ENCODE measurements around the gene BCKDHB.
"Not testable (repeated sequence)": the region's sequence is repeated elsewhere in the genome, so short reads cannot be mapped to it uniquely, and the experiment has no call there.

BCKDHB gene

DNA sequence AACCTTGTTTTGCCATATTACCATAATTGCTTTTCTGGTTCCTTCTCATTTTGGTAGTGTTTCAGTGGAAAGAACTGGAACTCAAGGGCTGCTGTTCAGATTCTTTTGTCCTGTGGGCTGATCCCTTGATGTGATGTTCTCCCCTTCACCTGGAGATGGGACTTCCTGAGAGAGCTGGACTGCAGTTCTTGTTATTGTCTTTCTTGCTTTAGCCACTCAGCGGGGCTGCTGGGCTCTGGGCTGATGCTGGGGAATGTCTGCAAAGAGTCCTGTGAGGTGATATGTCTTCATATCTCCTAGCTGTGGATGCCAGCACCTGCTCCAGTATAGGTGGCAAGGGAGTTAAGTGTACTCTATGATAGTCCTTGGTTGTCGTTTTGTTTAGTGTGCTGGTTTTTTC is 79.0 kb downstream of the BCKDHB start:
- Histone ChIP-seq H3K27ac (ENCODE audit: low read depth, low read length) (no peak overlapping the region), H3K36me3 (ENCODE audit: control insufficient read depth, insufficient read depth, low read length) (no peaks in the 10 kb centered on the region), H3K4me3 (ENCODE audit: low read length) (no peak overlapping the region), H3K27me3 (ENCODE audit: control insufficient read depth, insufficient read depth, low read length) (no peaks in the 10 kb centered on the region), H3K4me1 (ENCODE audit: control insufficient read depth, insufficient read depth, low read length) (no peaks in the 10 kb centered on the region), H3K9ac (ENCODE audit: low read length) (no peak overlapping the region)

DNA sequence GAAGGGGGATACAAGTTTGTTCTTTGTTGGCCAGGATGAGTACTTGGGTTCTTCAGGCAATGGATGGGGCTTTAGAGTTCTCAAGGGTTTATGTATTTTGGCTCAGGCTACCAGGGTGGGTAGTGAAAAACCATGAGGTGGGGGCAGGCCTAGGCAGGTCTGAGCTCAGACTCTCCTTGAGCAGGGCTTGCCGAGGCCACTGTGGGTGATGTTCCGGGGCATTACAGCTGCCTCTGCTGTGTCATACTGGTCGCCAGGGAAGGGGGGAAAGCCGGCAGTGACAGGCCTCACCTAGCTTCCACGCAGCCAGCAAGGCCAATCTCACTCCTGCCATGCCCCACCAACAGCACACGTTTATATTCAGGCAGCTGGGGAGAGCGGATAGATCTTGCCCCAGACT is 79.6 kb downstream of the BCKDHB start:
- no peaks in the 10 kb centered on the region for H3K27me3 ChIP-seq (ENCODE audit: control insufficient read depth, insufficient read depth, low read length)
- no peak overlapping the region for H3K9ac ChIP-seq (ENCODE audit: low read length)
- H3K27ac ChIP-seq (ENCODE audit: low read depth, low read length): no peak overlapping the region
- no peaks in the 10 kb centered on the region for H3K36me3 ChIP-seq (ENCODE audit: control insufficient read depth, insufficient read depth, low read length)
- H3K4me1 ChIP-seq (ENCODE audit: control insufficient read depth, insufficient read depth, low read length): no peaks in the 10 kb centered on the region
- no peak overlapping the region for H3K4me3 ChIP-seq (ENCODE audit: low read length)

DNA sequence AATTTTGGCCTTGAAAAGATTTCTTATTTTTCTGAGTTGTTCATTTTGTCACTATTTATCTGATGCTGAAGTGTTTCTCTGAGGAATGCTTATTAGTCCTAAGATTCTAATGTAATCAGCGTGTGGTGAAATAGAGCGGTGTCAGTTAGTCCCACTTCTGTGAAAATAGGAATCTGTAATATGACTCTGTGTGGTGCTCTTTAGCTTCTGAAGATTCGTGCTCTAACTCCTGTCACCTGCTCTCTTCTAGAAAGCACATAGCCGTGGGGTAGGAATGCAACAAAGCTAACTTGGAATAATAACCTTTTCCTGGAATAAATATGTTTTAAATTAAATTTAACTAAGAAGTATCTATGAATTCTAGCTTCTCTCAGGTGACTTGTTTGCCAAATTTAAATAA is 90.4 kb downstream of the BCKDHB start:
- H3K27ac ChIP-seq (ENCODE audit: low read depth, low read length): no peak overlapping the region
- H3K36me3 ChIP-seq (ENCODE audit: control insufficient read depth, insufficient read depth, low read length): no peaks in the 10 kb centered on the region
- H3K27me3 ChIP-seq (ENCODE audit: control insufficient read depth, insufficient read depth, low read length): no peaks in the 10 kb centered on the region
- H3K4me1 ChIP-seq (ENCODE audit: control insufficient read depth, insufficient read depth, low read length): peaks cover 6% of the 10 kb centered on the region
- H3K9ac ChIP-seq (ENCODE audit: low read length): no peak overlapping the region
- H3K4me3 ChIP-seq (ENCODE audit: low read length): no peak overlapping the region

DNA sequence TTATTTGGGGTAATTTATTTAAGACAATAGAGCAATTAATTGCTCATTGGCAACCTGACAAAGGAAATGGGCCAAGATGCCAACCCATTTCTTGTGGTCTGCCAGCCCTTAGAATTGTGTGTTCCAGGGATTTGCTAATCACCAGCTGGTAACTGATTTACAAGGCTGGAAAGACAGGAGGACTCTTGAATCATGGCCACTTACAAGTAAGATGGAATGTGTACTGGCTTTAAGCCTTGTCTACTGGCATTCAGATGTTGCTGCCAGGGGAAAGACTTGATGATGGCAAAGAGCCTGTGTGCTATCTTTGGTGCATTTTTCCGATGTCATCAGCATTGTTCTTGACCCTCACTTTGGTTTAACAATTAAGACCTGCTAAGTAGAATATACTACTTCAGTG is 91.0 kb downstream of the BCKDHB start:
- Histone ChIP-seq H3K4me1 (ENCODE audit: control insufficient read depth, insufficient read depth, low read length) (peaks cover 6% of the 10 kb centered on the region), H3K4me3 (ENCODE audit: low read length) (no peak overlapping the region), H3K27me3 (ENCODE audit: control insufficient read depth, insufficient read depth, low read length) (no peaks in the 10 kb centered on the region), H3K9ac (ENCODE audit: low read length) (no peak overlapping the region), H3K27ac (ENCODE audit: low read depth, low read length) (no peak overlapping the region), H3K36me3 (ENCODE audit: control insufficient read depth, insufficient read depth, low read length) (no peaks in the 10 kb centered on the region)

DNA sequence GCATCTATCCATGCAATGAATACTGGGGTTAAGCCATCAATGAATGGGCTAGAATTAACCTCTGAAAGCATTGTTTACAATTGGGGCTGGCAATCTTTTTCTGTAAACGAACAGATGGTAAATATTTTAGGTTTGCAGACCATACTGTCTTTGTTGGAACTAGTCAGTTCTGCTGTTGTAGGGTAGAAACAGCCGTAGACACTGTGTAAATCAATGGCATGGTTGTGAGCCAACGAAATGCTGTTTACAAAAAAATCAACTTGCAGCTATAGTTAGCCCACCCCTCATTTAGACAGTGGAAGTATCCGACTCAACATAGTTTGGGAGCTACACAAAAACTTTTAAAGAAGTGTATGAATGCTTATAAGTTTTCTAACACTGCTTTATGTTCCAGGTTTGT is 91.5 kb downstream of the BCKDHB start:
- H3K36me3 ChIP-seq (ENCODE audit: control insufficient read depth, insufficient read depth, low read length): no peaks in the 10 kb centered on the region
- no peak overlapping the region for H3K4me3 ChIP-seq (ENCODE audit: low read length)
- H3K27ac ChIP-seq (ENCODE audit: low read depth, low read length): no peak overlapping the region
- no peak overlapping the region for H3K9ac ChIP-seq (ENCODE audit: low read length)
- H3K4me1 ChIP-seq (ENCODE audit: control insufficient read depth, insufficient read depth, low read length): peaks cover 6% of the 10 kb centered on the region
- H3K27me3 ChIP-seq (ENCODE audit: control insufficient read depth, insufficient read depth, low read length): no peaks in the 10 kb centered on the region

DNA sequence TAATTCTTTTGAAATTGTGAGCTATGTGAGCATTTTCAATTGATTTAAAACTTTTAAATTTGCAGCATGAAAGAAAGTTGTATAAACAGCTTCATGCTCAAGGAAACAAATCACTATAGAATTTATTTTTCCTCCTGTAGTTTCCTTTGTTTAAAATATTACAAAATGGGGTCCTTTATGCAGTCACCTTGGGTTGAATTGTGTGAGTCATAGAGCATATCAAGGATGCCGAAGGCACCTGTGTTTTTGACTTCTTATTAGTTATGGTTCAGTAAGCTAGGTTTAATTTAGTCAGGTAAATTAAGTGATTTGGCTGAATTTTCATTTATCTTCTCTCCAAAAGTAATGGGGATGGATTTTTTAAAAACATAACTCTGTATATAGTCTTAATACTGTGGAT is 96.8 kb downstream of the BCKDHB start:
- no peaks in the 10 kb centered on the region for H3K36me3 ChIP-seq (ENCODE audit: control insufficient read depth, insufficient read depth, low read length)
- no peaks in the 10 kb centered on the region for H3K27me3 ChIP-seq (ENCODE audit: control insufficient read depth, insufficient read depth, low read length)
- no peak overlapping the region for H3K9ac ChIP-seq (ENCODE audit: low read length)
- H3K27ac ChIP-seq (ENCODE audit: low read depth, low read length): no peak overlapping the region
- no peaks in the 10 kb centered on the region for H3K4me1 ChIP-seq (ENCODE audit: control insufficient read depth, insufficient read depth, low read length)
- H3K4me3 ChIP-seq (ENCODE audit: low read length): no peak overlapping the region

DNA sequence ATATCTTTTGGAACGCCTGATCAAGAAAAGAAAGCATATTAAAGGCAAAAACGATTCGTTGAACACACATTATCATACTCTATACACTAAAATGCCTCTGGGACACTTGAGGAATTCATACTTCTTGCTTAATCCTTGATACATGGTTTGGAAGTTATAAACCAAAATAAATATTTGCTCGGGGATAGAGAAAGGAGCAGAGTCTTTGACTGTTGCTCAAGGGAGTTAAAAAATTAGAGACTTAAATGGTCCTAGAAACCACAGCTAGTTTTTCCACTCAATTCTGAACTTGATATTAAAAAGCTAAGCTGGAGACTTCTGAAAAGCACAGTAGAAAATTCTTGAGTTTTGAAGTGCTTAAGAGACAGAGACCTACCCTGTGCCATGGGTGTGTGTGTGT is 98.9 kb downstream of the BCKDHB start:
- Histone ChIP-seq H3K4me3 (ENCODE audit: low read length) (no peak overlapping the region), H3K27ac (ENCODE audit: low read depth, low read length) (no peak overlapping the region)

DNA sequence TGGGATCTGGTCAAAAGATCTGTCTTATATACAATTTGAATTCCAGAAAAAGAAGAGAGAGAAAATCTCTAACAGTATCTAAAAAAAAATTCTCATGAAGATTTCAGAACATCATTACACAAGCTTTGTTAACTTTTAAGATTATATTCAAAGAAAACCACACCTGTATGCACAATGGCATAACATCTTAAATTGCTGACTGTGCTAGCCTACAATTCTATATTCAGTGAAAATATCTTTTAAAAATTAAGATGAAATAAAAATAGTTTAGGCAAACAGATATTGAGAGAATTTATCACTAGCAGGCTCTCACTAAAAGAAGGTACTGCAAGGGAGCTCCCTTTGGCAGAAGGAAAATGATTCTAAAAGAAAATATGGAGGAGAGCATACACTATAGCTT is 100.3 kb downstream of the BCKDHB start:
- Histone ChIP-seq H3K4me3 (ENCODE audit: low read length) (no peak overlapping the region), H3K36me3 (ENCODE audit: control insufficient read depth, insufficient read depth, low read length) (no peaks in the 10 kb centered on the region), H3K27ac (ENCODE audit: low read depth, low read length) (no peak overlapping the region), H3K9ac (ENCODE audit: low read length) (no peak overlapping the region), H3K4me1 (ENCODE audit: control insufficient read depth, insufficient read depth, low read length) (peaks cover 5% of the 10 kb centered on the region), H3K27me3 (ENCODE audit: control insufficient read depth, insufficient read depth, low read length) (no peaks in the 10 kb centered on the region)

More for the DNA sequence above, 98.9 kb downstream of the BCKDHB start:
- Histone ChIP-seq H3K27me3 (ENCODE audit: control insufficient read depth, insufficient read depth, low read length) (no peaks in the 10 kb centered on the region), H3K36me3 (ENCODE audit: control insufficient read depth, insufficient read depth, low read length) (no peaks in the 10 kb centered on the region), H3K9ac (ENCODE audit: low read length) (no peak overlapping the region), H3K4me1 (ENCODE audit: control insufficient read depth, insufficient read depth, low read length) (no peaks in the 10 kb centered on the region)

DNA sequence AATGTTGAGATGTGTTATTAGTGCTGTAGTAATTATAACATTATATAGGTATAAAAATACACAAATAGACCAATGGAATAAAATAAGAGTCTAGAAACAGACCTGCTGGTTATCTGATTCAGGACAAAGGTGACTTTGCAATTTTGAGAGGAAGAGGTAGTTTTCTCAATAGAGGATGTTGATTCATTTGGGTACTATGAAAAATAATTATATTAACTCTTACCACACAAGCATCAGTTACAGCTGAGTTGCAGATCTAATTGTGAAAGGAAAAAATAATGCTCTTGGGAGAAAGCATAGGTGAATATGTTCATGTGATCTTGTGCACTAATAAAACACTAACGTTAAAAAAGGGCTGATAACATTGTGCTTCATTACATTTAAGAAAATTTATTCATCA is 103.0 kb downstream of the BCKDHB start:
- H3K9ac ChIP-seq (ENCODE audit: low read length): no peak overlapping the region

DNA sequence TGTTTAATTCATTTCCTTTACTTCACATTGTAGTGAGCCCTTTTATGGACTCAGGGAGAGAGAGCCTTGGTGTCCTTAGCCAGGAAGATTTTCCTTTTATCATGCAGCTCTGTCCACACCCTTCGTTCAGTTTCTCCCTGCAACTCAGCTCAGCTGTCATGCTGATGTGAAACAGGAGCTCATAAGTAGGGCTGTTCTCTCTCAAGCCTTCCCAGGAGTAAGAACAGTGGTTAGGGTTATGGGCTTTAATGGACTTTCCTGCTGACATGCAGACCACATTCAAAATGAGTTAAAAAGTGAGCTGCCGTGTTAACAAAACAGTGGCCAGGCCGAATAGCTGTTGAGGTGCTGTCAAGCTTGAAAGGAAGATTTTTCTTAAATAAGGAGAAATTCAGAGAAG is 104.1 kb downstream of the BCKDHB start:
- no peaks in the 10 kb centered on the region for H3K27me3 ChIP-seq (ENCODE audit: control insufficient read depth, insufficient read depth, low read length)
- H3K36me3 ChIP-seq (ENCODE audit: control insufficient read depth, insufficient read depth, low read length): no peaks in the 10 kb centered on the region
- no peak overlapping the region for H3K4me3 ChIP-seq (ENCODE audit: low read length)
- H3K4me1 ChIP-seq (ENCODE audit: control insufficient read depth, insufficient read depth, low read length): peaks cover 7% of the 10 kb centered on the region
- peak overlapping the region; percentile 22 for H3K27ac ChIP-seq (ENCODE audit: low read depth, low read length)
- H3K9ac ChIP-seq (ENCODE audit: low read length): no peak overlapping the region

More for the DNA sequence above, 103.0 kb downstream of the BCKDHB start:
- Histone ChIP-seq H3K4me1 (ENCODE audit: control insufficient read depth, insufficient read depth, low read length) (peaks cover 5% of the 10 kb centered on the region), H3K27me3 (ENCODE audit: control insufficient read depth, insufficient read depth, low read length) (no peaks in the 10 kb centered on the region), H3K27ac (ENCODE audit: low read depth, low read length) (no peak overlapping the region), H3K36me3 (ENCODE audit: control insufficient read depth, insufficient read depth, low read length) (no peaks in the 10 kb centered on the region), H3K4me3 (ENCODE audit: low read length) (no peak overlapping the region)

DNA sequence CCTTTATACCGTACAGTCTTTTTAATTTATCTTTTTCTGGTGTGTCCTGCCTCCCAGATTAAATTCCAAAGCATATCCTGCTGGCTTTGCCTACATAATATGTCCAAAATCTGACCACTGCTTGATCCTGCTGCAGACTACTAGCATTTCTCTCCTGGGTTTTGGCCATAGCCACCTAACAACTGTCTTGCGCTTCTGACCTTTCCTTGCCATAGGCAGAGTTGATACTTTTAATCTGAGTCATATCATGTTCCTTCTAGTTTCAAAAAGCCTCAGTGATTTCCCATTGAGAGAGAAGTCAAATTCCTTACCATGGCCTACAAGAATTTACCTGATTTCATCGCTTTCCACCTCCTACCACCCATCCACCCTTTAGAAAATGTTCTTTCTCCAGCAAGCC is 104.8 kb downstream of the BCKDHB start:
- no peak overlapping the region for H3K4me3 ChIP-seq (ENCODE audit: low read length)
- H3K27ac ChIP-seq (ENCODE audit: low read depth, low read length): no peak overlapping the region
- H3K27me3 ChIP-seq (ENCODE audit: control insufficient read depth, insufficient read depth, low read length): no peaks in the 10 kb centered on the region
- H3K4me1 ChIP-seq (ENCODE audit: control insufficient read depth, insufficient read depth, low read length): peaks cover 7% of the 10 kb centered on the region
- H3K9ac ChIP-seq (ENCODE audit: low read length): no peak overlapping the region
- no peaks in the 10 kb centered on the region for H3K36me3 ChIP-seq (ENCODE audit: control insufficient read depth, insufficient read depth, low read length)

DNA sequence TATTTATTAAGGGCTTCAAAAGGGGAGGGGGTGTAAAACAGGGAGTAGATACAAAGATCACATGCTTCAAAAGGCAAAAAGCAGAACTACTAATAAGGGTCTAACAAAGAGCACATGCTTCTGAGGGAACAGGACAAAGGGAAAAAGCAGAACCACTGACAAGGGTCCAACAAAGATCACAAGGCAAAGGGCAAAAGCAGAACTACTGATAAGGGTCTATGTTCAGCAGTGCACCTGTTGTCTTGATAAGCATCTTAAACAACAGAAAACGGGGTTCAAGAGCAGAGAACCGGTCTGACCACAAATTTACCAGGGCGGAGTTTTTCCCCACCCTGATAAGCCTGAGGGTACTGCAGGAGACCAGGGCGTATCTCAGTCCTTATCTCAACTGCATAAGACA is 105.4 kb downstream of the BCKDHB start:
- not testable (repeated sequence) for H3K27ac ChIP-seq (ENCODE audit: low read depth, low read length); H3K9ac ChIP-seq (ENCODE audit: low read length)

DNA sequence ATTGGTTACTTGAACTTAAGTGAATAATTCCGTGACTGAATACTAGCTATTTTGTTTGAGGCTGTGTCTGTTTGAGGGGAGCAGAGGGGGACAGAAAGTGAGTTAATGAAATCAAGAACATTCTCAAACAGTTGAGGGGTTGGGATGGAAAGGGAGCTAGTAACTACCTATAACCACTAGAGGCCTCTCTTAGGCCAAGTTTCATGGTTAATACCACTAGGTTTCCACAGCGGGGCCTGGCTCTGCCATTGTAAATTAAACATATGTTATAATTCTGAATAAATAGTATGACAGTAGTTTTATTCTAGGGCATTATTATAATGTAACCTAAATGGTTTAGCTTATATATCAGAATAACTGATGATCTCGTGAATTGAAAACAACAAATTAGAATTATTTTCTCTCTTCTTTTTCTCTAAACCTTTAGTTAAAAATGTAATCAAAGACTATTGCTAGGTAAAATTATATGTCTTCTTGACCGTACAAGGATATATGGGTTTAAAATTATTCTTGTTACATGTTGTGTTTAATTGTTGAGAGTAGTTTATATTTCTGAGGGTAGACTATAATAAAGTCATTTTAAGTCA is 108.1 kb downstream of the BCKDHB start:
- H3K4me1 ChIP-seq (ENCODE audit: control insufficient read depth, insufficient read depth, low read length): peaks cover 9% of the 10 kb centered on the region

More for the DNA sequence above, 105.4 kb downstream of the BCKDHB start:
- H3K27me3 ChIP-seq (ENCODE audit: control insufficient read depth, insufficient read depth, low read length); H3K4me1 ChIP-seq (ENCODE audit: control insufficient read depth, insufficient read depth, low read length); H3K36me3 ChIP-seq (ENCODE audit: control insufficient read depth, insufficient read depth, low read length); H3K4me3 ChIP-seq (ENCODE audit: low read length): not testable (repeated sequence)

More for the DNA sequence above, 108.1 kb downstream of the BCKDHB start:
- no peak overlapping the region for H3K27ac ChIP-seq (ENCODE audit: low read depth, low read length)
- no peaks in the 10 kb centered on the region for H3K27me3 ChIP-seq (ENCODE audit: control insufficient read depth, insufficient read depth, low read length)
- H3K36me3 ChIP-seq (ENCODE audit: control insufficient read depth, insufficient read depth, low read length): no peaks in the 10 kb centered on the region
- H3K4me3 ChIP-seq (ENCODE audit: low read length): no peak overlapping the region
- no peak overlapping the region for H3K9ac ChIP-seq (ENCODE audit: low read length)
